Neural crest cell (in vitro differentiated cells): ENCODE data around the gene CD276. TPM values are rescaled to one million over a fixed set of nuclear protein-coding genes. Genes with fewer than 3 reads are reported as not detected.

Source experiments
- DNase-seq: peaks from one replicate; pipeline ENCODE4 v3.0.0; 2021; ENCODE audit warnings: low read depth, mixed read lengths, low spot score
- H3K27ac Mint-ChIP-seq: one replicate; pipeline ENCODE4 v1.8.0; 2021; ENCODE audit warnings: mild to moderate bottlenecking, mixed read lengths; ENCODE audit not compliant: unreplicated experiment
- H3K27me3 Mint-ChIP-seq: 2 replicates; pipeline ENCODE4 v1.8.0; 2021; ENCODE audit warnings: low read depth, mild to moderate bottlenecking, mixed read lengths
- H3K36me3 Mint-ChIP-seq: 2 replicates; pipeline ENCODE4 v1.8.0; 2021; ENCODE audit warnings: low read depth, mild to moderate bottlenecking, mixed read lengths
- H3K4me1 Mint-ChIP-seq: 2 replicates; pipeline ENCODE4 v1.8.0; 2021; ENCODE audit warnings: mixed read lengths
- H3K4me3 Mint-ChIP-seq: one replicate; pipeline ENCODE4 v1.8.0; 2021; ENCODE audit warnings: mild to moderate bottlenecking, mixed read lengths
- H3K9me3 Mint-ChIP-seq: 2 replicates; pipeline ENCODE4 v1.8.0; 2021; ENCODE audit warnings: mixed read lengths
- CTCF ChIP-seq: fragments of 200-600 bp; sonication (generic); conservative IDR thresholded peaks from 2 replicates; pipeline ENCODE4 v1.5.0; 2021; ENCODE audit warnings: antibody characterized with exemption, mild to moderate bottlenecking
- total RNA-seq: library from RNA; stranded (reverse); gene quantifications from 2 replicates; pipeline ENCODE4 v1.2.1, GENCODE V29; 2021

CD276 gene
- total RNA-seq, 1 donor from 2014 or later, result 199 TPM

- no peak for TF ChIP-seq CTCF
- H3K9me3 Mint-ChIP-seq, result no peaks in the 10 kb centered on the region
- H3K27me3 Mint-ChIP-seq, result peaks cover 28% of the 10 kb centered on the region
- no peak overlapping the region for H3K27ac Mint-ChIP-seq
- no peaks in the 10 kb centered on the region for H3K36me3 Mint-ChIP-seq
- no peak overlapping the region for H3K4me3 Mint-ChIP-seq
- H3K4me1 Mint-ChIP-seq, result no peaks in the 10 kb centered on the region
- DNase-seq, result no peak
Measured at GRCh38 chr15:73650416-73651126, 33.6 kb upstream of the CD276 start.

GRCh38 chr15:73654659-73655058 lies 29.5 kb upstream of the CD276 start:
- Mint-ChIP-seq H3K9me3 (no peaks in the 10 kb centered on the region), H3K27ac (no peak overlapping the region), H3K36me3 (no peaks in the 10 kb centered on the region), H3K27me3 (peaks cover 21% of the 10 kb centered on the region), H3K4me3 (no peak overlapping the region), H3K4me1 (no peaks in the 10 kb centered on the region)
- TF ChIP-seq CTCF, result no peak
- DNase-seq, result no peak

GRCh38 chr15:73655724-73656123 lies 28.5 kb upstream of the CD276 start:
- Mint-ChIP-seq H3K9me3 (no peaks in the 10 kb centered on the region), H3K36me3 (no peaks in the 10 kb centered on the region), H3K4me3 (no peak overlapping the region), H3K27me3 (peaks cover 22% of the 10 kb centered on the region), H3K4me1 (no peaks in the 10 kb centered on the region), H3K27ac (no peak overlapping the region)
- no peak for DNase-seq
- TF ChIP-seq CTCF, result no peak

GRCh38 chr15:73658645-73659044 lies 25.5 kb upstream of the CD276 start:
- Mint-ChIP-seq H3K36me3 (no peaks in the 10 kb centered on the region), H3K4me3 (no peak overlapping the region), H3K9me3 (no peaks in the 10 kb centered on the region), H3K27me3 (peaks cover 21% of the 10 kb centered on the region), H3K4me1 (no peaks in the 10 kb centered on the region), H3K27ac (no peak overlapping the region)
- DNase-seq, result no peak
- no peak for TF ChIP-seq CTCF

- H3K27me3 Mint-ChIP-seq, result peaks cover 22% of the 10 kb centered on the region
- no peaks in the 10 kb centered on the region for H3K4me1 Mint-ChIP-seq
- no peaks in the 10 kb centered on the region for H3K36me3 Mint-ChIP-seq
- TF ChIP-seq CTCF, result no peak
- no peak overlapping the region for H3K27ac Mint-ChIP-seq
- no peak for DNase-seq
- H3K4me3 Mint-ChIP-seq, result no peak overlapping the region
- no peaks in the 10 kb centered on the region for H3K9me3 Mint-ChIP-seq
Measured at GRCh38 chr15:73660455-73660854, 23.7 kb upstream of the CD276 start.
